ENCODE results near the gene KCNJ6. TPM values are rescaled to one million over a fixed set of nuclear protein-coding genes. Genes with fewer than 3 reads are reported as not detected.

KCNJ6 gene
- total and polyA plus RNA-seq, 2 of the 8 experiments (the other 6 are each of a cell fraction or from before 2014, with no cell fraction given), result 0.51 to 1.2 TPM

DNA sequence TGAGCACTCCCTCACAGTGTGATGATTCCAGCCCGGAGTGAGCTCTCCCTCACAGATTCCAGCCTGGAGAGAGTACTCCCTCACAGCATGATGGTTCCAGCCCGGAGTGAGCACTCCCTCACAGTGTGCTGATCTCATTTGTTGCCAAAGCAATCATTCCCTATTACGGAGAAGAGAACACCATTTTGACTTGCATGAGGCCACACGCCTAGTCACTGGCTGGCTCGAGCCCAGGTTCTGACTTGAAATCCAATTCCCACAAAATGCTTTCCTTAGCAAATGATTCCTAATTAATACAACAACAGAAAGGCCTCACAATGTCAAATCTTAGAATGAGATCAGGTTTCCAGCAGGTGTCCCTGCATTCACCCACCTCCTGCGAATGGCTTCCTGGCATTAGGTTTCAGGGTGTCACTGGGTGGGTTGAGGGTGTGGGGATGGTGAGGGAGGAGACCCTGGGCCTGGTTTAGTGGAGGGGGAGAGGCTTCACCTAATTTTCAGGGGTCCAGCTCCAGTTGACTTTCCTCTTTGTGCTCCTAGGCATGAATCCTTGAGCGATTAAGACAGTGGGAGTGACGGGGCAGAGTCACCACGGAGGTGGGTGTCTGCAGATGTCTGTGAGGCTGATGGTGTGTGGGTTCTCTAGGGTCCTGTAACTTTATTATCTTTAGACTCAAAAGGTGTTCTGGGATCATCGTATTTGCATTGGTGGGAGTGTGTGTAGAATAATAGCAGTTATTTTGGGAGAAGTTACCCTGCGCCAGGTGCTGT is 158.5 kb downstream of the KCNJ6 start (continued):
- TF ChIP-seq CHD7 (IDR thresholded peaks at IDR 0.05; ENCODE audit: insufficient replicate concordance, low read length), result no peak
- TF ChIP-seq BRCA1 (IDR thresholded peaks at IDR 0.05; ENCODE audit: low read depth, low read length), result no peak
- TF ChIP-seq TAF7 (optimal IDR thresholded peaks at IDR 0.05; ENCODE audit: borderline replicate concordance, low read depth, low read length), result no peak
- no peak for TF ChIP-seq RBBP5 (IDR thresholded peaks at IDR 0.05; ENCODE audit: borderline replicate concordance, low read depth, low read length)
- TF ChIP-seq SP2 (IDR thresholded peaks at IDR 0.05; ENCODE audit: low read length), result no peak
- TF ChIP-seq ASH2L (IDR thresholded peaks at IDR 0.05; ENCODE audit: low read length), result peak; percentile 50
- TF ChIP-seq BCL11A (IDR thresholded peaks at IDR 0.05; ENCODE audit: low read depth in 2 of 2, low read length in 2 of 2), result no peak
